Measurements from ENCODE around the gene WDR74. TPM values are rescaled to one million over a fixed set of nuclear protein-coding genes. Genes with fewer than 3 reads are reported as not detected.

Gene WDR74
- total RNA-seq, 1 experiment from 2014 or later, result 110 TPM

GRCh38 chr11:62885137-62885750, 45.9 kb upstream of the WDR74 start (continued):
- TF ChIP-seq CTCF (IDR thresholded peaks at IDR 0.05), result no peak
- TF ChIP-seq, protein P1, sequence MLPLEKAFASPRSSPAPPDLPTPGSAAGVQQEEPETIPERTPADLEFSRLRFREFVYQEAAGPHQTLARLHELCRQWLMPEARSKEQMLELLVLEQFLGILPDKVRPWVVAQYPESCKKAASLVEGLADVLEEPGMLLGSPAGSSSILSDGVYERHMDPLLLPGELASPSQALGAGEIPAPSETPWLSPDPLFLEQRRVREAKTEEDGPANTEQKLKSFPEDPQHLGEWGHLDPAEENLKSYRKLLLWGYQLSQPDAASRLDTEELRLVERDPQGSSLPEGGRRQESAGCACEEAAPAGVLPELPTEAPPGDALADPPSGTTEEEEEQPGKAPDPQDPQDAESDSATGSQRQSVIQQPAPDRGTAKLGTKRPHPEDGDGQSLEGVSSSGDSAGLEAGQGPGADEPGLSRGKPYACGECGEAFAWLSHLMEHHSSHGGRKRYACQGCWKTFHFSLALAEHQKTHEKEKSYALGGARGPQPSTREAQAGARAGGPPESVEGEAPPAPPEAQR (CRISPR knock-in tag; IDR thresholded peaks at IDR 0.05), result no peak
- TF ChIP-seq, protein P2, sequence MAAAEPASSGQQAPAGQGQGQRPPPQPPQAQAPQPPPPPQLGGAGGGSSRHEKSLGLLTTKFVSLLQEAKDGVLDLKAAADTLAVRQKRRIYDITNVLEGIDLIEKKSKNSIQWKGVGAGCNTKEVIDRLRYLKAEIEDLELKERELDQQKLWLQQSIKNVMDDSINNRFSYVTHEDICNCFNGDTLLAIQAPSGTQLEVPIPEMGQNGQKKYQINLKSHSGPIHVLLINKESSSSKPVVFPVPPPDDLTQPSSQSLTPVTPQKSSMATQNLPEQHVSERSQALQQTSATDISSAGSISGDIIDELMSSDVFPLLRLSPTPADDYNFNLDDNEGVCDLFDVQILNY (CRISPR knock-in tag; IDR thresholded peaks at IDR 0.05), result no peak
- no peak for TF ChIP-seq MXD4 (CRISPR knock-in tag; IDR thresholded peaks at IDR 0.05; ENCODE audit: borderline replicate concordance)
- no peak for TF ChIP-seq ZNF138 (CRISPR knock-in tag; conservative IDR thresholded peaks at IDR 0.05)

GRCh38 chr11:62883673-62884072, 44.3 kb upstream of the WDR74 start:
- Mint-ChIP-seq H3K36me3 (peaks cover 72% of the 10 kb centered on the region), H3K4me1 (peaks cover 45% of the 10 kb centered on the region), H3K27ac (peak overlapping the region; percentile 100), H3K27me3 (ENCODE audit: low read depth) (peaks cover 3% of the 10 kb centered on the region; the same call in 1 of the 2 replicates), H3K4me3 (peak overlapping the region; percentile 99), H3K9me3 (no peaks in the 10 kb centered on the region)
- POLR2A ChIA-PET, result interaction anchor here (0.6 to 1.6 kb wide), 5 partner anchors 28 to 114 kb away, joined by 3 to 16 read pairs (median 4); partner anchors contain the start of gene WDR74
- DNase-seq (ENCODE audit: low spot score) (no peak), ATAC-seq (no peak)
- TF ChIP-seq, protein P3, sequence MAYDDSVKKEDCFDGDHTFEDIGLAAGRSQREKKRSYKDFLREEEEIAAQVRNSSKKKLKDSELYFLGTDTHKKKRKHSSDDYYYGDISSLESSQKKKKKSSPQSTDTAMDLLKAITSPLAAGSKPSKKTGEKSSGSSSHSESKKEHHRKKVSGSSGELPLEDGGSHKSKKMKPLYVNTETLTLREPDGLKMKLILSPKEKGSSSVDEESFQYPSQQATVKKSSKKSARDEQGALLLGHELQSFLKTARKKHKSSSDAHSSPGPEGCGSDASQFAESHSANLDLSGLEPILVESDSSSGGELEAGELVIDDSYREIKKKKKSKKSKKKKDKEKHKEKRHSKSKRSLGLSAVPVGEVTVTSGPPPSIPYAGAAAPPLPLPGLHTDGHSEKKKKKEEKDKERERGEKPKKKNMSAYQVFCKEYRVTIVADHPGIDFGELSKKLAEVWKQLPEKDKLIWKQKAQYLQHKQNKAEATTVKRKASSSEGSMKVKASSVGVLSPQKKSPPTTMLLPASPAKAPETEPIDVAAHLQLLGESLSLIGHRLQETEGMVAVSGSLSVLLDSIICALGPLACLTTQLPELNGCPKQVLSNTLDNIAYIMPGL (CRISPR knock-in tag; IDR thresholded peaks at IDR 0.05), result 0 out of 2 replicates have a peak, but pooled peaks have one; percentile 38
- no peak for TF ChIP-seq ZBTB43 (CRISPR knock-in tag; IDR thresholded peaks at IDR 0.05)
- CTCF ChIA-PET, result interaction anchor here (0.8 to 2.1 kb wide), 16 partner anchors 9 to 595 kb away, joined by 3 to 11 read pairs (median 4); partner anchors contain the start of gene ZBTB3

- ATAC-seq (no peak), DNase-seq (ENCODE audit: low spot score) (no peak)
- H3K4me3 Mint-ChIP-seq, result peak overlapping the region; percentile 99
- POLR2A ChIA-PET, result interaction anchor here (0.6 to 3.8 kb wide), 5 partner anchors 9 to 97 kb away, joined by 3 to 44 read pairs (median 3); partner anchors contain the start of genes STX5 and TEX54
- peaks cover 3% of the 10 kb centered on the region; the same call in 1 of the 2 replicates for H3K27me3 Mint-ChIP-seq (ENCODE audit: low read depth)
- peaks cover 45% of the 10 kb centered on the region for H3K4me1 Mint-ChIP-seq
- peaks cover 69% of the 10 kb centered on the region for H3K36me3 Mint-ChIP-seq
- H3K27ac Mint-ChIP-seq, result peak overlapping the region; percentile 100
- CTCF ChIA-PET, result interaction anchor here (1.1 to 2.1 kb wide), 2 partner anchors 12 to 23 kb away, joined by 3 to 11 read pairs; no protein-coding TSS in a partner anchor
- H3K9me3 Mint-ChIP-seq, result no peaks in the 10 kb centered on the region
- TF ChIP-seq ZNF219 (CRISPR knock-in tag; IDR thresholded peaks at IDR 0.05; ENCODE audit: borderline replicate concordance) (no peak), MLX (CRISPR knock-in tag; IDR thresholded peaks at IDR 0.05) (no peak), ATF6 (CRISPR knock-in tag; IDR thresholded peaks at IDR 0.05) (no peak), NFE2L1 (CRISPR knock-in tag; IDR thresholded peaks at IDR 0.05) (no peak), OVOL2 (CRISPR knock-in tag; IDR thresholded peaks at IDR 0.05; ENCODE audit: borderline replicate concordance) (no peak)
- TF ChIP-seq, protein P4, sequence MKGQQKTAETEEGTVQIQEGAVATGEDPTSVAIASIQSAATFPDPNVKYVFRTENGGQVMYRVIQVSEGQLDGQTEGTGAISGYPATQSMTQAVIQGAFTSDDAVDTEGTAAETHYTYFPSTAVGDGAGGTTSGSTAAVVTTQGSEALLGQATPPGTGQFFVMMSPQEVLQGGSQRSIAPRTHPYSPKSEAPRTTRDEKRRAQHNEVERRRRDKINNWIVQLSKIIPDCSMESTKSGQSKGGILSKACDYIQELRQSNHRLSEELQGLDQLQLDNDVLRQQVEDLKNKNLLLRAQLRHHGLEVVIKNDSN (CRISPR knock-in tag; IDR thresholded peaks at IDR 0.05), result no peak
- TF ChIP-seq, protein P1 (CRISPR knock-in tag; IDR thresholded peaks at IDR 0.05), result no peak
Measured at GRCh38 chr11:62882788-62883501, 43.6 kb upstream of the WDR74 start.

All from WTC11 (cell line).